ENCODE results near the gene ABCA10.

ABCA10 gene

GRCh38 chr17:69267219-69267618, 38.6 kb upstream of the ABCA10 start:
- DNase-seq (ENCODE audit: low read depth): no peak
- no peak for TF ChIP-seq CTCF (conservative IDR thresholded peaks at IDR 0.05; ENCODE audit: low read length)
- H3K4me3 ChIP-seq (ENCODE audit: low read length): no peak overlapping the region

DNA sequence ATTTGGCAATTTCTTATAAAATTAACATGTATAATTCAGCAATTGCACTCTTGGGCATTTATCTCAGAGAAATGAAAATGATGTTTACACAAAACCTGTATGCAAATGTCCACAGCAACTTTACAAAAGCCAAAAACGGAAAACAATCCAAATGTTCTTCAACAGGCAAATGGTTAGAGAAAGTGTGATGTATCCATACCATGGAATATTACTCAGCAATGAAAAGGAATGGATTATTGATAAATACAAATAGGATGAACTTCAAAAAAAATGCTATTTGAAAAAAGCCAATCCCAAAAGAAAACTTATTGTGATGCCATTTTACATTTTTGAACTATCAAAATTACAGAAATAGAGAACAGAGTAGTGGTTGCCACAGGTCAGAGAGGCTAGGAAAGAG, 37.2 kb upstream of the ABCA10 start:
- H3K4me3 ChIP-seq (ENCODE audit: low read length): no peak overlapping the region
- TF ChIP-seq CTCF (conservative IDR thresholded peaks at IDR 0.05; ENCODE audit: low read length): no peak
- no peak for DNase-seq (ENCODE audit: low read depth)

DNA sequence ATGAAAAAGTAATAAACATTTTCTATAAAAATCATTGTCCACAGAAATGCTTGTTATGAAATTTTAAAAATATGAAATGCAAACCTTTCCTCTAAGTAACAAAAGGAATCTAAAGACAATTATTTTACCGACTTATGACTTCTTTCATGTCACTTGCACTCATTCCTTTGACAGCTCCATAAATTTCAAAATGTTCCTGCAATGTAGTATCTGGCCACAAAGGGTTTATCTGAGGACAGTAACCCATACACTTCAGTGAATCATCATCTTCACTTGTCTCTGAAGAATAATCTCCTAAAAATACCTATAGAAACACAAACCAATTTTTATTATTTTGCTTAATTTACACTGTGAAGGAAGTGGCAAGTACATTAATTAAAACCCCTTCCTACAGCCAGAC, 25.6 kb upstream of the ABCA10 start:
- H3K4me3 ChIP-seq (ENCODE audit: low read length): no peak overlapping the region
- DNase-seq (ENCODE audit: low read depth): no peak
- no peak for TF ChIP-seq CTCF (conservative IDR thresholded peaks at IDR 0.05; ENCODE audit: low read length)

DNA sequence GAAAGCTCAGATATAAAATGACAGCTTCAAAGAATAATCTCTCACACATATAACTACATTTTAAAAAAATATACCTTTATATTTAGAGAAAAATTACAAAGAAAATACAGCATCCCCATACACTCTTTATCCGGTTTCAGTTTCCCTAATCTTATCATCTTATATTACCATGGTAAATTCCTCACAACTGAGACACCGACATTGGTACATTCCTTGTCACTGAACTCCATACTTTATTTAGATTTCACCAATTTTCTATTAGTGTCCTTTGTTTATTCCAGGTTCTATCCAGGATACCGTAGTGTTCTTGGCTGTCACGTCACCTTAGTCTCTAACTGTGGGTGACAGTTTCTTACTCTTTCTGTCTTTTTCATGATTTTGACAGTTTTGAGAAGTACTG, 22.0 kb upstream of the ABCA10 start:
- H3K4me3 ChIP-seq (ENCODE audit: low read length): no peak overlapping the region
- no peak for TF ChIP-seq CTCF (conservative IDR thresholded peaks at IDR 0.05; ENCODE audit: low read length)
- no peak for DNase-seq (ENCODE audit: low read depth)

DNA sequence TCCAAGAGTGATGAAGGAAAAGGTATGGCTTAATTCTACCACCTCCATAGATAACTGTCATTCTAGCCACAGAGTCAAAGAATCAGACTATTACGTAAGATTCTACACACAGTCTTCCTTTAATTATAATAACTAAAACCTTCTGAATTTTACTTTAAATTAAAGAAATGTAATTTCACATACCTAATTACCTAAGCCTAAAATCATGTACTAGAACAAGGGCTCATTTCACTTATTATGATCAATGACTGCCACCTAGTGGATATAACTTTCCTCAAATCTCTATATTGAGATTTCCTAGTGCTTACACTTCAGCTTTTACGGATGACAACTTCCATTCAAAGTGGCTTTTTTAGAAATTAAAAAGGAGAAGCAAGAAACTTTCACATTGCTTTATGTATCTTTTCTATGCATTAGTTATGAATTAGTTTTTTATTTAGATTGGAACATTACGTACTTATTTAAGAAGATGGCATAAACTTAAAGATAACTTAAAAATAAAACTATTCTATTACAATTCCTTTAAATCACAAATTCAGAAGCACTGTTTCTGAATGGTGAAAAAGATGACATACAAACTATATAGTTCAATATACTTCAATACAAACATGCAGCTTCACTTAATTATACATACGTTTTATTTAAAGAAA, 18.2 kb upstream of the ABCA10 start:
- TF ChIP-seq CTCF (conservative IDR thresholded peaks at IDR 0.05; ENCODE audit: low read length): peak; percentile 68
- no peak overlapping the region for H3K4me3 ChIP-seq (ENCODE audit: low read length)
- peak; percentile 58 for DNase-seq (ENCODE audit: low read depth)

DNA sequence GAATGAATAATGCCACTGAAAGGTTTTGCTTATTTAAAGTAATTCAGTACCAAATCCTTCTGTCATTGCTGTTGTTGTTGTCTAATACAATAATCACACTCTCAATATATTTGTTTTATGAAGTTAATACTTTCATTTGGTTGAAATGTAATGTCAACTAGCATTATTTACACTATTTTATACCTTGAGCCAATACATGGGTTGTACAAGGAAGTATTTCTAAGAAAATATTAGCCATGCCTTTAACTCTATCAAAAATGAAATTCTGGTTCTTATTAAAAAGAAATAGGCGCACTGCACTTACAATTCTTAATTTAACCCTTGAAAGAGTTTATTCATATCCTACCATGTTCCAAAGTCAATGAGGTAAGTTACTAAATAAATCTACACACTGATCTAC, 17.6 kb upstream of the ABCA10 start:
- no peak for TF ChIP-seq CTCF (conservative IDR thresholded peaks at IDR 0.05; ENCODE audit: low read length)
- no peak for DNase-seq (ENCODE audit: low read depth)
- H3K4me3 ChIP-seq (ENCODE audit: low read length): no peak overlapping the region

- H3K4me3 ChIP-seq (ENCODE audit: low read length): no peak overlapping the region
- no peak for TF ChIP-seq CTCF (conservative IDR thresholded peaks at IDR 0.05; ENCODE audit: low read length)
- DNase-seq (ENCODE audit: low read depth): no peak
Observed at GRCh38 chr17:69245617-69246016, 17.0 kb upstream of the ABCA10 start.

All from AG10803 (cell line).